ENCODE results near the gene CAMSAP1.

CAMSAP1 gene

DNA sequence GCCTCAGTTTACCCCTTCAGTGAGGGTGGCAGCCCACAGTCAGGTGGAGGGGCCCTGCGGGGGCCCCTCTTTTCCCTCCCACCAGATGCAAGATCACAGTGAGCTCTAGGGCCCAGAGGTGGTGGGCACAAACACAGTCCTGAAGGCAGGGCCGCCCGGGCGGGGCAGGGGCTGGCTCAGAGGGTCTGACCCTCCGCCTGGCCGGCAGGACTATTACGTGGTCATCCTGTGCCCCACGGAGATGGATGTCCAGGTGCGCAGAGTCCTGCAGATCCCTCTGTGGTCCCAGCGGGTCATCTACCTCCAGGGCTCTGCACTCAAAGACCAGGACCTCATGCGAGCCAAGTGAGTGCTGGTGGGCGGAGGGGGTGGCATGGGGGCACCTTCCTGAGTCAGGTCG lies 141.9 kb downstream of the CAMSAP1 start:
- H3K4me3 ChIP-seq (ENCODE audit: control insufficient read depth, low read depth, low read length), result no peak overlapping the region
- TF ChIP-seq, protein P1, sequence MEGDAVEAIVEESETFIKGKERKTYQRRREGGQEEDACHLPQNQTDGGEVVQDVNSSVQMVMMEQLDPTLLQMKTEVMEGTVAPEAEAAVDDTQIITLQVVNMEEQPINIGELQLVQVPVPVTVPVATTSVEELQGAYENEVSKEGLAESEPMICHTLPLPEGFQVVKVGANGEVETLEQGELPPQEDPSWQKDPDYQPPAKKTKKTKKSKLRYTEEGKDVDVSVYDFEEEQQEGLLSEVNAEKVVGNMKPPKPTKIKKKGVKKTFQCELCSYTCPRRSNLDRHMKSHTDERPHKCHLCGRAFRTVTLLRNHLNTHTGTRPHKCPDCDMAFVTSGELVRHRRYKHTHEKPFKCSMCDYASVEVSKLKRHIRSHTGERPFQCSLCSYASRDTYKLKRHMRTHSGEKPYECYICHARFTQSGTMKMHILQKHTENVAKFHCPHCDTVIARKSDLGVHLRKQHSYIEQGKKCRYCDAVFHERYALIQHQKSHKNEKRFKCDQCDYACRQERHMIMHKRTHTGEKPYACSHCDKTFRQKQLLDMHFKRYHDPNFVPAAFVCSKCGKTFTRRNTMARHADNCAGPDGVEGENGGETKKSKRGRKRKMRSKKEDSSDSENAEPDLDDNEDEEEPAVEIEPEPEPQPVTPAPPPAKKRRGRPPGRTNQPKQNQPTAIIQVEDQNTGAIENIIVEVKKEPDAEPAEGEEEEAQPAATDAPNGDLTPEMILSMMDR (conservative IDR thresholded peaks at IDR 0.05; ENCODE audit: control insufficient read depth, insufficient read depth, low read depth, low read length), result no peak
- DNase-seq (ENCODE audit: low read depth), result no peak

DNA sequence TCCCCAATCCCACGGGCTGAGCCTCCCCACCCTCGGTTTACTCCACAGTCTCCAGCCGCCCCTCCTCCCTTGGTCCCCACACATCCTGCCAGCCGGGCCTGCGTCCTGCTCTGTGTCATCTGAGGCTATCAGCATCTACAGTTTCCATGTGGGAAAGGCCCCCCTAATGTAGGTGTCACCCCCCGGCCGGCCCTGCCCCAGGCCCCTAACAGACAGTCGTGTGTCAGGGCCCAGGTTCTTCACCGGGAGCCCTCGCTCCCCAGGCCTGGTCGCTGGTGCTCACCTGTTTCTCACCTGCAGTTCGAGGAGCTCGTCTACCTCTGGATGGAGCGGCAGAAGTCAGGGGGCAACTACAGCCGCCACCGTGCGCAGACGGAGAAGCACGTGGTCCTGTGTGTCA lies 142.6 kb downstream of the CAMSAP1 start:
- TF ChIP-seq, protein P1 (conservative IDR thresholded peaks at IDR 0.05; ENCODE audit: control insufficient read depth, insufficient read depth, low read depth, low read length), result no peak
- no peak overlapping the region for H3K4me3 ChIP-seq (ENCODE audit: control insufficient read depth, low read depth, low read length)
- no peak for DNase-seq (ENCODE audit: low read depth)

DNA sequence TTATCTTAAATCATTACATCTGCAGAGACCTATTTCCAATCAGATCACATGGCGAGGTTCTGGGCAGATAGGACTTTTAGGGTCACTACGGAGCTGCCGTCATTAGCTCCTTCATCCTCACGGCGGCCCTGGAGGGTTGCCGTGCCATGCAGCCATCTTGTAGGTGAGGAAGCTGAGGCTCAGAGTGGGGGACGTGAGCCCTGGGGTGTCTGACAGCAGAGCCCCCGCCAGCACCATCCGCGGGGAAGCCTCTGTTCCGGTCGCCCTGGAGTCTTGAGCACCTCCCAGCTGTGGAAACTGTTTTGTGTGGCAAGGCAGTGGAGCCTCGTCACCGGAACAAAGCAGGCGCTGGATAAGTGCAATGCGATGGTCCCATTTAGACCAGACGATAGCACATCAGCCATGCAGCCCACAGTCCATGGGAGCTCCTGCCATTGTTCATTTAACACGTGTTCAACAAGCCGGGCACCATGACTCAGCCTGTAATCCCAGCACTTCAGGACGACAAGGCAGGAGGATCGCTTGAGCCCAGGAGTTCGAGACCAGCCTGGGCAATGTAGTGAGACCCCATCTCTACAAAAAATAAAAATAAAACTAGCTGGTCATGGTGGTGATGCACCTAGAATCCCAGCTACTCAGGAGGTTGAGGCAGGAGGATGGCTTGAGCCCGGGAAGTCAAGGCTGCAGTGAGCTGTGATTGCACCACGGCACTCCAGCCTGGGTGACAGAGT lies 143.5 kb downstream of the CAMSAP1 start:
- TF ChIP-seq, protein P1 (conservative IDR thresholded peaks at IDR 0.05; ENCODE audit: control insufficient read depth, insufficient read depth, low read depth, low read length), result no peak
- DNase-seq (ENCODE audit: low read depth), result no peak

DNA sequence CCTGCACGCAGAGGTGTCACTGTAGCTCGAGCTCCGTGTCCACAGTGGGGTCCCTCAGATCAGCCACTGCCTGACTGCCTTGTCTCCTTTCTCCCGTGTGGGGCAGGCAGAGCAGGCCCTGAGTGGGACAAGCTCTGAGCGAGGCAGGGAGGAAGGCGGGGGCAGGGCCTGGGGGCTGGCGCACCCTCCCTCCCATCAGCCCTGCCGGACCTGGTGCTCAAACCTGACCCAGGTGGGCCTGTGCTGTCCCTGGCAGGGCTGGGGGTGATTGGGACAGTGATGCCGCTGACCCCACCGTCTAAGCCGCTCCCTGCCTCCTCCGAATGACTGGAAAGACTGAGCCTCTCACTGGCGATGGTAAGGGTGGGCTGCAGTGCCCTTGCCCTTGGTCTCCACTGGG lies 144.4 kb downstream of the CAMSAP1 start:
- DNase-seq (ENCODE audit: low read depth), result no peak
- TF ChIP-seq, protein P1 (conservative IDR thresholded peaks at IDR 0.05; ENCODE audit: control insufficient read depth, insufficient read depth, low read depth, low read length), result no peak
- no peak overlapping the region for H3K4me3 ChIP-seq (ENCODE audit: control insufficient read depth, low read depth, low read length)

More for the DNA sequence above, 143.5 kb downstream of the CAMSAP1 start:
- no peak overlapping the region for H3K4me3 ChIP-seq (ENCODE audit: control insufficient read depth, low read depth, low read length)

DNA sequence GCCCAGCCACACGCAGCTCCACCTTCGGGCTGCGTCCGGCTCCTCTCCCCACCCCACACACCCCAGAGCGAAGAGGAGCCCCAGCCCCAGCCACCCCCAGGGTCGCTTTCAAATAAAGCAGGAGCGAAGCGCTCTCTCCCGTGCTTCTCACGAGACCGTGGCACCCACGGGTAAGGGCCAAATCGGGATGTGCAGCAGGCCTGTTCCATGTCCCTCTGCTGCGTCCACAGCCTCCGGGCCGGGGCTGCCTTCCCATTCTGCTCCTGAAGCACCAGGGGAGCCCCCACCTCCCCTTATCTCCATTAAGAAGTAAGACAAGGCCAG lies 145.5 kb downstream of the CAMSAP1 start:
- TF ChIP-seq, protein P1 (conservative IDR thresholded peaks at IDR 0.05; ENCODE audit: control insufficient read depth, insufficient read depth, low read depth, low read length), result no peak
- no peak for DNase-seq (ENCODE audit: low read depth)
- no peak overlapping the region for H3K4me3 ChIP-seq (ENCODE audit: control insufficient read depth, low read depth, low read length)

DNA sequence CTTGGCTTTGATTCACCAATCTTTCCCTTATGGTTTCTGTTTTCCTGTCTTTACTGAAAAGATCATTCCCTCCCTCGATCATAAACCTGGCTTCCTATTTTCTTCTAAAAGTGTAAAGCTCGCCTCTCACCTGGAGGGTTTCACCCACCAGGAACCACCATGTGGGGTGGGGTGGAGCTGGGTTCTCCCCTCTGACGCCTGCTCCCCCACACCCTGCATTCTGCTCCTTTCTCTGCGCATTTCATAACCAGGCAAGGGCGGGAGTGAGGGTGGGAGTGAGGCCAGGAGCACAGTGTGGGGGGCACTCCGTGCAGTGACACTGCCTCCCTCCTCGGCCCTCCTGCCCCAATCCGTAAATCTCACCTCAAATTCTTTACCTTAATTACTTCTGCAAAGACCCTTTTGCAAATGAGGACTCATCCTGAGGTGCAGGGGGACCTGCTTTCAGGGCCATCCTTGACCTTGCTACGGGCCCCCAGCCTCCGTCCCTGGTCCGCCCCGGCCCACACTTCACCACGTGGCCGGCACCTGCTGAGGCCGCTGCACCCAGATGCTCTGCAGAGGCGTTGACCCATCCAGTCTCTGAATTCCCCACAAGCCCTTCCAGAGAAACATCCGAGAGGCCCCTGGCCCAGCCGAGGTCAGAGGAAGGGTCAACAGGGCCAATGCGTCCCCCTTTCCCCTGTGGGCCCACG lies 146.0 kb downstream of the CAMSAP1 start:
- H3K4me3 ChIP-seq (ENCODE audit: control insufficient read depth, low read depth, low read length), result no peak overlapping the region
- TF ChIP-seq, protein P1 (conservative IDR thresholded peaks at IDR 0.05; ENCODE audit: control insufficient read depth, insufficient read depth, low read depth, low read length), result no peak
- DNase-seq (ENCODE audit: low read depth), result no peak

All from fibroblast of mammary gland (primary cell).